Measurements from ENCODE around the gene DMAP1. TPM values are rescaled to one million over a fixed set of nuclear protein-coding genes. Genes with fewer than 3 reads are reported as not detected.

The DMAP1 gene
- total and polyA plus RNA-seq, 2 experiments from 2014 or later: 32.6 to 40.0 TPM

GRCh38 chr1:44256762-44257554 is 43.7 kb downstream of the DMAP1 start:
- H3F3A ChIP-seq (replicated peaks; ENCODE audit: low read depth): no peaks in the 10 kb centered on the region
- no peaks in the 10 kb centered on the region for H3K27me3 ChIP-seq (ENCODE audit: insufficient read depth)
- no peak; the same call in 2 of the 3 replicates for ATAC-seq
- no peak overlapping the region for H3K4me3 ChIP-seq
- no peaks in the 10 kb centered on the region for H3K79me2 ChIP-seq (replicated peaks; ENCODE audit: insufficient read depth)
- no peaks in the 10 kb centered on the region for H3K36me3 Mint-ChIP-seq (ENCODE audit: low read depth)
- H3K4me3 Mint-ChIP-seq: no peak overlapping the region
- no peaks in the 10 kb centered on the region for H3K36me3 ChIP-seq (ENCODE audit: insufficient read depth)
- H3K4me1 Mint-ChIP-seq: peaks cover 45% of the 10 kb centered on the region
- peaks cover 5% of the 10 kb centered on the region; the same call in 1 of the 2 replicates for H4K20me1 ChIP-seq (replicated peaks; ENCODE audit: insufficient read depth)
- no peak for TF ChIP-seq EZH2 (IDR thresholded peaks at IDR 0.05; ENCODE audit: low read depth, unreplicated experiment)
- TF ChIP-seq, protein P1, sequence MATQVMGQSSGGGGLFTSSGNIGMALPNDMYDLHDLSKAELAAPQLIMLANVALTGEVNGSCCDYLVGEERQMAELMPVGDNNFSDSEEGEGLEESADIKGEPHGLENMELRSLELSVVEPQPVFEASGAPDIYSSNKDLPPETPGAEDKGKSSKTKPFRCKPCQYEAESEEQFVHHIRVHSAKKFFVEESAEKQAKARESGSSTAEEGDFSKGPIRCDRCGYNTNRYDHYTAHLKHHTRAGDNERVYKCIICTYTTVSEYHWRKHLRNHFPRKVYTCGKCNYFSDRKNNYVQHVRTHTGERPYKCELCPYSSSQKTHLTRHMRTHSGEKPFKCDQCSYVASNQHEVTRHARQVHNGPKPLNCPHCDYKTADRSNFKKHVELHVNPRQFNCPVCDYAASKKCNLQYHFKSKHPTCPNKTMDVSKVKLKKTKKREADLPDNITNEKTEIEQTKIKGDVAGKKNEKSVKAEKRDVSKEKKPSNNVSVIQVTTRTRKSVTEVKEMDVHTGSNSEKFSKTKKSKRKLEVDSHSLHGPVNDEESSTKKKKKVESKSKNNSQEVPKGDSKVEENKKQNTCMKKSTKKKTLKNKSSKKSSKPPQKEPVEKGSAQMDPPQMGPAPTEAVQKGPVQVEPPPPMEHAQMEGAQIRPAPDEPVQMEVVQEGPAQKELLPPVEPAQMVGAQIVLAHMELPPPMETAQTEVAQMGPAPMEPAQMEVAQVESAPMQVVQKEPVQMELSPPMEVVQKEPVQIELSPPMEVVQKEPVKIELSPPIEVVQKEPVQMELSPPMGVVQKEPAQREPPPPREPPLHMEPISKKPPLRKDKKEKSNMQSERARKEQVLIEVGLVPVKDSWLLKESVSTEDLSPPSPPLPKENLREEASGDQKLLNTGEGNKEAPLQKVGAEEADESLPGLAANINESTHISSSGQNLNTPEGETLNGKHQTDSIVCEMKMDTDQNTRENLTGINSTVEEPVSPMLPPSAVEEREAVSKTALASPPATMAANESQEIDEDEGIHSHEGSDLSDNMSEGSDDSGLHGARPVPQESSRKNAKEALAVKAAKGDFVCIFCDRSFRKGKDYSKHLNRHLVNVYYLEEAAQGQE (IDR thresholded peaks at IDR 0.05; ENCODE audit: unreplicated experiment): no peak
- TF ChIP-seq, protein P2, sequence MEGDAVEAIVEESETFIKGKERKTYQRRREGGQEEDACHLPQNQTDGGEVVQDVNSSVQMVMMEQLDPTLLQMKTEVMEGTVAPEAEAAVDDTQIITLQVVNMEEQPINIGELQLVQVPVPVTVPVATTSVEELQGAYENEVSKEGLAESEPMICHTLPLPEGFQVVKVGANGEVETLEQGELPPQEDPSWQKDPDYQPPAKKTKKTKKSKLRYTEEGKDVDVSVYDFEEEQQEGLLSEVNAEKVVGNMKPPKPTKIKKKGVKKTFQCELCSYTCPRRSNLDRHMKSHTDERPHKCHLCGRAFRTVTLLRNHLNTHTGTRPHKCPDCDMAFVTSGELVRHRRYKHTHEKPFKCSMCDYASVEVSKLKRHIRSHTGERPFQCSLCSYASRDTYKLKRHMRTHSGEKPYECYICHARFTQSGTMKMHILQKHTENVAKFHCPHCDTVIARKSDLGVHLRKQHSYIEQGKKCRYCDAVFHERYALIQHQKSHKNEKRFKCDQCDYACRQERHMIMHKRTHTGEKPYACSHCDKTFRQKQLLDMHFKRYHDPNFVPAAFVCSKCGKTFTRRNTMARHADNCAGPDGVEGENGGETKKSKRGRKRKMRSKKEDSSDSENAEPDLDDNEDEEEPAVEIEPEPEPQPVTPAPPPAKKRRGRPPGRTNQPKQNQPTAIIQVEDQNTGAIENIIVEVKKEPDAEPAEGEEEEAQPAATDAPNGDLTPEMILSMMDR (conservative IDR thresholded peaks at IDR 0.05; ENCODE audit: low read depth in 2 of 2): no peak
- no peak for DNase-seq (ENCODE audit: low spot score)
- no peaks in the 10 kb centered on the region for H3K9me2 ChIP-seq (ENCODE audit: insufficient read depth)
- no peak overlapping the region for H3K4me2 ChIP-seq
- H3K27ac Mint-ChIP-seq: no peak overlapping the region
- peaks cover 4% of the 10 kb centered on the region for H3K27me3 Mint-ChIP-seq (ENCODE audit: insufficient read depth, low read depth, poor library complexity)
- H3K9me3 Mint-ChIP-seq: no peaks in the 10 kb centered on the region
- H2AFZ ChIP-seq: no peak overlapping the region
- no peak overlapping the region for H3K27ac ChIP-seq (ENCODE audit: low read depth)
- peaks cover 13% of the 10 kb centered on the region for H3K4me1 ChIP-seq (ENCODE audit: insufficient read depth)

GRCh38 chr1:44259090-44259489 is 45.8 kb downstream of the DMAP1 start:
- H3K4me2 ChIP-seq: no peak overlapping the region
- Mint-ChIP-seq H3K27ac (no peak overlapping the region), H3K4me1 (peaks cover 61% of the 10 kb centered on the region), H3K9me3 (no peaks in the 10 kb centered on the region), H3K36me3 (ENCODE audit: low read depth) (no peaks in the 10 kb centered on the region; the same call in 2 of the 3 replicates), H3K4me3 (no peak overlapping the region), H3K27me3 (ENCODE audit: insufficient read depth, low read depth, poor library complexity) (peaks cover 8% of the 10 kb centered on the region)
- peaks cover 19% of the 10 kb centered on the region for H3K4me1 ChIP-seq (ENCODE audit: insufficient read depth)
- H4K20me1 ChIP-seq (replicated peaks; ENCODE audit: insufficient read depth): peaks cover 5% of the 10 kb centered on the region; the same call in 1 of the 2 replicates
- ATAC-seq (no peak), DNase-seq (ENCODE audit: low spot score) (no peak)
- no peaks in the 10 kb centered on the region for H3K27me3 ChIP-seq (ENCODE audit: insufficient read depth)
- H3F3A ChIP-seq (replicated peaks; ENCODE audit: low read depth): no peaks in the 10 kb centered on the region
- H3K4me3 ChIP-seq: no peak overlapping the region
- no peak overlapping the region for H2AFZ ChIP-seq
- no peak overlapping the region for H3K27ac ChIP-seq (ENCODE audit: low read depth)
- no peaks in the 10 kb centered on the region for H3K9me2 ChIP-seq (ENCODE audit: insufficient read depth)
- H3K79me2 ChIP-seq (replicated peaks; ENCODE audit: insufficient read depth): 0 out of 2 replicates have a peak, but pooled peaks cover 3% of the 10 kb centered on the region
- H3K36me3 ChIP-seq (ENCODE audit: insufficient read depth): no peaks in the 10 kb centered on the region
- TF ChIP-seq EZH2 (IDR thresholded peaks at IDR 0.05; ENCODE audit: low read depth, unreplicated experiment) (no peak), EZH2phosphoT487 (IDR thresholded peaks at IDR 0.05; ENCODE audit: unreplicated experiment) (no peak), ZNF114 (CRISPR knock-in tag; IDR thresholded peaks at IDR 0.05) (no peak), NANOG (IDR thresholded peaks at IDR 0.05; ENCODE audit: borderline replicate concordance) (no peak), CREB1 (CRISPR knock-in tag; IDR thresholded peaks at IDR 0.05; ENCODE audit: low read depth) (no peak), POLR2AphosphoS5 (IDR thresholded peaks at IDR 0.05; ENCODE audit: low read depth) (no peak), JUNB (IDR thresholded peaks at IDR 0.05; ENCODE audit: unreplicated experiment) (no peak), ZNF331 (CRISPR knock-in tag; IDR thresholded peaks at IDR 0.05; ENCODE audit: low read depth) (no peak)
- TF ChIP-seq, protein P2 (conservative IDR thresholded peaks at IDR 0.05; ENCODE audit: low read depth in 2 of 2): no peak

Data from GM23338 (cell line).